HT-29 (cell line): Measurements from ENCODE around the gene LRRC73. TPM values are rescaled to one million over a fixed set of nuclear protein-coding genes. Genes with fewer than 3 reads are reported as not detected.
A peak's percentile ranks its signal among the peaks of the same experiment; 100 is the strongest.
"Not testable (repeated sequence)": the region's sequence is repeated elsewhere in the genome, so short reads cannot be mapped to it uniquely, and the experiment has no call there.

Source experiments
- DNase-seq: peaks from one replicate; pipeline ENCODE4 v3.0.0-alpha.2; 2015; ENCODE audit warnings: low spot score
- total RNA-seq: library from RNA; depleted of rRNA; stranded (reverse); fragments of >200 nt; shearing (Covaris generic); gene quantifications from 2 replicates; pipeline ENCODE4 v1.2.3, GENCODE V29; 2014

The LRRC73 gene
- total RNA-seq, 1 experiment from 2014 or later = 2.0 TPM

- DNase-seq = no peak
These were observed 1.8 kb upstream of the LRRC73 start for GRCh38 chr6:43511824-43512415.

DNA sequence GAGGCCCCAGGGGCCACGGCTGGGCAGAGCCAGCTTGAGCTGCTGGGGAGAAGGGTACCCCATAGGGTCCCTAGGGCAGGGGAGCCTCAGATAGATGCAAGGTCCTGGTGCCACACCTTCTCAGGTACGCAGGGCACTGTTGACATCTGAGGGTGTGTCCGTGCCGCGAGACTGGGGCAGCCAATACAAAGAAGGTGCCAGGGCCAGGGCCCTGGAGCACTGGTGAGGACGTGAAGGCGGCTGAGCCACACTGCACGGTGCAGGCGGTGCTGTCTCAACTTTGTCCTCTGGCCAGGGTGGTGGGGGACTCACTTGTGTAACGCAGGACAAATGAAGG lies 649 bp upstream of the LRRC73 start:
- peak; percentile 64 for DNase-seq

DNA sequence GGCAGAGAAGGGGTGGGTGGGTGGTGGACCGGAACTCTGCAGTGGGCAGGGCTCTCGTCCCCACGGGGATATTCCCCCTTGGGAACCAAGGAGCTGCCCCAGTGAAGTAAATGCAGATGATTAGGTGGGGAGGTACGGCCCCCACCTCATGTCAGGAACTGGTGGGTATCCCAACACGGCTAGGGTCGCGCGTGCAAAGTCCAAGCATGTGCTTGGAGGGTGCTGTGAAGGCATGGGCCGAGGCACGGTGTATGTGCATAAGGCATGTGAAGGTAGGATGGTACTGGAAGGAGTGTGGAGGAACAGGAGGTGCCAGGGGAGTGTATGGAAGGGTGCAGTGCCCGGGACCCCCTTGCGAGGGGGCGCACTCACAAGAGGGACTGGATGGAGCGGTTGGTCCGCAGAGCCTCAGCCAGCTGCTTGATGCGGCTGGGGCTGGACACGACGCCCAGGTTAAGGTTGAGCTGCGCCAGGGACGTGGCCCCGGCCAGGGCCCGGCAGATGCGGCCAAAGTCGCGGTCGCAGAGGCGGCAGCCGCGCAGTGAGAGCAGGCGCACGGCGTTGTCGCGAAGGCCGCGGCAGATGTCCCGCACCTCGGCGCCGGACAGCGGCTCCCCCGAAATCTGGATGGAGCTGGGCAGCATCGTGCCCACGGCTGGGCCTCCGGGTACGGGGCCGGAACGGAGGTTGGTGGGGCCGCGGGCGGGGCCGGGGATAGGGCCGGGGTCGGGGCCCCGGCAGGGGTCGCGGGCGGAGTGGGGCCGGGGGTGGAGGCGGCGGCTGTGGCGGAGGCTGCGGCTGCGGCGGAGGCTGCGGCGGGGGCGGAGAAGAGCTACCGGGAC lies 783 bp downstream of the LRRC73 start:
- no peak for DNase-seq

DNA sequence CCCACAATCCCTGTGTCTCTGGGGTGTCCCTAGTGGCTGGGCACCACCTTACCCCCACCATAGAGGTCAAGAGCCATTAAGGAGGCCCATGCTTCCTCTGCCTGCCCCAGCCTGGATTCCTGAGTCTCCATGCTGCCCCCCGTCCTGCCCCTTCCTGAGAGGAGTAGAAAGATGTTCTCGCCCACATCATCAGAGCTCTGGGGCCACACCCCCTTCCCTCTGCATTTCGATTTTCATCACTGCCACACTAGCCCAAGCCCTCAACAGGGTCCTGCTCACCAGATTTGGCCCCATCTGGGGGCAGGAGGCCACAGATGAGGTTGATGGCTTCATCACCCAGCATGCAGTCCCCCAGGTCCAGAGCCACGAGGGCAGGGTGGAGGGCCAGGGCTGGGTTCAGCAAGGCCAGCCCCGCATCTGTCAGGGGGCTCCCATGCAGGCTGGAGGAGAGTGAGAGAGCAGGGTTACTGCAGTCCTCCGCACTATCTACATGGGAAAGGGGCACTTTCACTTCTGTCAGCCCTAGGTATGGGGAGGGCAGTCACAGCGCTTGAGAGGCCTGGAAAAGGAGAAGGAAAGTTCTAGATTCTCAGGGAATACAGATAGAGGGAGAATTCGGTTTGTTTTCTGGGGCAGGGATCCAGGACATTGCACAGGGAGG lies 1.5 kb downstream of the LRRC73 start:
- DNase-seq = no peak

GRCh38 chr6:43506667-43507471 lies 3.3 kb downstream of the LRRC73 start:
- peak; percentile 92 for DNase-seq

GRCh38 chr6:43506171-43506570 lies 4.0 kb downstream of the LRRC73 start:
- DNase-seq = no peak

DNA sequence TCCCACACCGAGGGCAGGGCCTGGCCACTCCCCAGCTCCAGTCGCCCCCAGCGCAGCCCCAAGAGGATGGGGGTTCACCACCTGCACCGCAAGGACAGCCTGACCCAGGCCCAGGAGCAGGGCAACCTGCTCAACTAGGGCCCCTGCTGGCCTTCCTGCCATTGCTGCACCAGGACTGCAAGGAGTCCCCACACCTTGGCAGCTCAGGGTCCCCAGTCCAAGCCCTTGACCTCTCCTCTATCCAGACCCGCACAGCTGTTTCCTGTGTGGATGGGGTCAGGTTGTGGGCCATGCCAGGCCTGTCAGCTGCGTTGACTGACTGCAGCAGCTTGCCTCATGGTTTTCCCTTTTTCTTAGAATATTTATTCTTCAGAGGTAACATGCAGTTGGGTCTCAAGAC lies 4.4 kb downstream of the LRRC73 start:
- DNase-seq = no peak

DNA sequence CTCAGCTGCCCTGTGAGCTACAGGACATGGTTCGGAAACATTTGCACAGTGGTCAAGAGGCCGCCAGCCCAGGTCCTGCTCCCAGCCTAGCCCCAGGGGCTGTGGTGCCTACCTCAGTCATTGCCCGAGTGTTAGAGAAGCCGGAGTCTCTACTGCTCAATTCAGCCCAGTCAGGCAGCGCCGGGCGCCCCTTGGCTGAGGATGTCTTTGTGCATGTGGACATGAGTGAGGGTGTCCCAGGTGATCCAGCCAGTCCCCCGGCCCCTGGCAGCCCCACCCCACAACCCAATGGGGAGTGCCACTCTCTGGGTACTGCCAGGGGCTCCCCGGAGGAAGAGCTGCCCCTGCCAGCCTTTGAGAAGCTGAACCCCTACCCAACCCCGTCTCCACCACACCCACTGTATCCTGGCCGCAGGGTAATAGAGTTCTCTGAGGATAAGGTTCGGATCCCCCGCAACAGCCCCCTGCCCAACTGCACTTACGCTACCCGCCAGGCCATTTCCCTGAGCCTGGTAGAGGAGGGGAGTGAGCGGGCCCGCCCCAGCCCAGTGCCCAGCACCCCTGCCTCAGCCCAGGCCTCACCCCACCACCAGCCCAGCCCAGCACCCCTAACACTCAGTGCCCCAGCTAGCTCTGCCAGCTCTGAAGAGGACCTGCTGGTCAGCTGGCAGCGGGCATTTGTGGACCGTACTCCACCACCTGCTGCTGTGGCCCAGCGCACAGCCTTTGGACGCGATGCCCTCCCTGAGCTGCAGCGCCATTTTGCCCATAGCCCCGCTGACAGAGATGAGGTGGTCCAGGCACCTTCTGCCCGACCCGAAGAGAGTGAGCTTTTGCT lies 5.2 kb downstream of the LRRC73 start:
- DNase-seq = no peak

- DNase-seq = no peak
These were observed 6.7 kb downstream of the LRRC73 start for GRCh38 chr6:43503443-43503842.

GRCh38 chr6:43502666-43503065 lies 7.5 kb downstream of the LRRC73 start:
- DNase-seq = no peak

- no peak for DNase-seq
These were observed 9.2 kb downstream of the LRRC73 start for GRCh38 chr6:43500921-43501320.

GRCh38 chr6:43499028-43499815 lies 10.9 kb downstream of the LRRC73 start:
- DNase-seq = no peak

- DNase-seq = not testable (repeated sequence)
These were observed 11.9 kb downstream of the LRRC73 start for GRCh38 chr6:43498291-43498690.

DNA sequence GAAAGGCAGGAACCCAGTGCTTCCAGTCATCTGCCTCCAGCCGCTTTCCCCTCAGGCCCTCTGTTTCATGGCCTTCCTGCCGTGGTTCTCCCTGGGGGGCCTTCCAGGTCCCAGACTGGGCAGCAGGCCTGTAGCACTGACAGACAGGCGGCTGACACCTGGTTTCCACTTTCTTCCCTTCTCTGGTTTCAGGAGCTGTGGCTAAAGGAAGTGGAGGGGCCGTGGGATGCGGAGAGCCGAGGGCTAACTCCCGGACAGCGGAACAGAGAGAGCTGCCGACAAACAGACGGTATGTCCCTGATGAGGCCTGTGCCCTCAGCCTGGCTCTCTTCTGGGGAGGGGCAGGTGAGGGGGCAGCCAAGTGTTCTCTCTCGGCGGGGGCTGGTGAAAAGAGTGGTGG lies 12.5 kb downstream of the LRRC73 start:
- DNase-seq = no peak

DNA sequence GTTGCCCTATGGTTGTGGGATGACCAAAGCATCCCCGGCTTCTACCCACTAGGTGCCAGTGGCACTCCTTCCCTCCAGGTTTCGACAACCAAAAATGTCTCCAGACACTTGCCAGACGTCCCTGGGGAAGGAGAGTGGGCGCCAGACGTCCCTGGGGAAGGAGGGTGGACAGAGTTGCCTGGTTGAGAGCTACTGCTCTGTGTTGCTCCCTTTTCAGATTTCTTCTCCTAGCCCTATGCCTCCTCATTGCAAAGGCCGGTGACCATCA lies 13.1 kb downstream of the LRRC73 start:
- DNase-seq = no peak

DNA sequence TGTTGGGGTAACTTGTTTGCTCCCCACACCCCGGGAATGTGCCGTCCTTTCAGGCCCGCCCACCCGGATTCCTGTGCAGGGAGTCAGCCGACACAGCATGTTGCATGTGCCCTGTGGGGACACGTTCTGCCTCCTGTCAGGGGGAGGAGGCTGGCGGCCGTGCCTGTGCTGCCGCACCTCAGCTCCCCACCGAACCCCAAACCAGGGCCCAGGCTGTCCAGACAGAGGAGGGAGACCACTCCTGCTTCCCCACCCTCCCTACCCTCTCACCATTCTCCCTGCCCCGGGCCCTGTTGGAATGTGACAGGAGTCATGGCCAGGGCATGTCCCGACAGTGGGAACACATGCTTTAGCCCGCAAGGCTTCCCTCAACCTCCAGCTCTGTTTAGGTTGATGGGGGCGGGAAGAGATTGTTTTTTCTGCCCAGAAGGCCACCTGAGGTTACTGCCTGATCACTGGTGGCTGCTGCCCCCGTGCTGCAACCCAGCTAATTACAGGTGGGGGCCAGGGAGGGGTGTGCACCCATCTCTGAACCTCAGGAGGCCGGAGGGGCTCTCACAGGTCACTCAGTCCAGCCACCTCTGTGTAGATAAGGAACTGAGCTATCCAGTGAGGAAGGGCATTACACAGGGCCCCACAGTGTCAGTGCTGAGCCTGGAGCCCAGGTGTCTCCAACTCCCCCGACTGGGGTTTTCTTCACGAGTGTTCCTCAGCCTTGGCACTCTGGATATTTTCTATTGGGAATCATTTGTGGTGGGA lies 13.6 kb downstream of the LRRC73 start:
- DNase-seq = peak; percentile 58

DNA sequence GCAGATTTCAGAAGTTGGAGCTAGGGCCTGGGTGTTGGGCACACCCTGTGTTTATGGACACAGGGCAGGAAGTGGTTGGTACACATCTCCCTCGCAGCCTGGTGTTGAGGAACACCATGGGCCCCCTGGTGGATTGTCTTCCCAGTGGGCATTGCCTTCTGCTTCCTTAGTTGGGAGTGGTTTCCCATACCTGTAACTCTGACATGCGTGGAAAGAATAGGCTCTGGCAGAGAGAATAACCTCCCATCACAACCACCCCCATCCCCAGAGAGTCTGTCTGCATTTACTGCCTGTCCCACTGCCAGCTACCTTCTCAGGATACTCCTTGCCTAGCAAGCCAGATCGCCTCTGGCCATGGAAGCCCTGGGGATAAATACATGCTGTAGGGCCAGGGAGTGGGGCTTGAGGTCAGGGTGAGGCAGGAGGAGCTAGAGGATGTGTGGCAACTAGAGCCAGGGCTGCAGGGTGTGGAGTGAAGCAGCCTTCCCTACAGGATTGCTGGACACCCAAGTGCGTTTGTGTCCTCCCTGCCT lies 14.7 kb downstream of the LRRC73 start:
- DNase-seq = peak; percentile 54

DNA sequence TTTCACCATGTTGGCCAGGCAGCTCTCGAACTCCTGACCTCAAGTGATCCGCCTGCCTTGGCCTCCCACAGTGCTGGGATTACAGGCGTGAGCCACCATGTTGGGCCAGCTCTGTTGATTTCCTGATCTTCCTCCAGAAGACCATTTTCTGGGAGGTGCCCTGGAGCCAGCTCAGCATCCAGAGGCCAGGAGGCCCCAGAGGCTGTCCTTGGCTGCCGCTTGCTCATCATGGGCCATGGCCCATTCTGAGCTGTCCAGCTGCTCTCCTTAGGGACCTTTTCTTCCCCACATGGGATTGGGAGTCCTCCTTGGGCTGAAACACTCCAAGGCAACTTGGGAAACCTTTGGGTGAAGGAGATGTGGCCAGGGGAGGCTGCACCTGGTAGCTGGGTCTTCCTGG lies 15.4 kb downstream of the LRRC73 start:
- DNase-seq = no peak

DNA sequence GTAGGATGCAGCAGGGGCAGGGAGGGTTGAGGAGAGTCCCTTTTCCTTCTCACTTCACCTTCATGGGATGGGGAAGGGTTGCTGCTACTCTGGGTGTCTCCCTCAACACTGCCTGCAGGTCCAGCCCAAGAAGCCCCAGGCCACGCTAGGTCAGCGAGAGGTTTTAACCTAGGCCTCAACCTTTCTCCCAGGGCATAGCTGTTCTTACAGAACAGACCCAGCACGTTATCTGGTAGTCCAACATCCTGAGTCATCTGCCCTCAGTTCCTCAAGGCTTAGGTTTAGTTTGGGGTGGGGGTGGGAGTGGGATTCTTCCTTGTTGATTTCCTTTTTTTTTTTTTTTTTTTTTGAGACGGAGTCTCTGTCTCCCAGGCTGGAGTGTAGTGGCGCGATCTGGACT lies 15.8 kb downstream of the LRRC73 start:
- DNase-seq = no peak

GRCh38 chr6:43493833-43494232 lies 16.3 kb downstream of the LRRC73 start:
- no peak for DNase-seq
